ENCODE results near the gene ZNF571.

ZNF571 gene

DNA sequence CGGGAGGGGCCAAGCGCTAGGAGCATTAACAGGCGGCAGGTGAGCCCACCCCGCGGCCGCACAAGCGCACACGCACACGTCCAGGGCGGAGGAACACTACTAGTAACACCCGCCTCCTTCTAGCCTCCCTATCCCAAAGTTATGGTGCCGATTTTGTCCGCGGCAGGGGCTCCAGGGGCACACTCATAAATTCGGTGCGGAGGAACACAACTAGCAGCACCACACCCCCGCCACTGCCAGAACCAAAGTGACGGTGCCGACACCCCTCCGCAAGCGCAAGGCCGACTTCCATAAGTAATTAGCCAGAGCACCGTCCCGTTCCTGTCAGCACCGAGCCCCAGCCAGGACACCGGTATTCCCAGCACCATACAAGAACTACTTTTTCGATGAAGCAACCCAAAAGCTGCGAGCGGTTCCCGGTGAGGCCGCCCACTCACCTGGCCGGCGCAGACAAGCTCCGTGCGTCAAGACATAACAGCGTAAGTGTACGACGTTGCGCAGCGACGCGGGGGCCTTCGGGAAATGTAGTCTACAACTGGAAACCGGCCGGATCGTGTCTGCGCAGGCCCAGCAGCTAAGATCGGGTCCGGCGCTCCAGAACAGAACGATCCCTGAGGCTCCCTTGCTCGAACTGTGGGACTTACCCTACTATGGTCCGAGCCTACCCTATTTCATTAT is at the start of gene ZNF571, which contains the start of gene ZNF540:
ZNF571 (minus strand) TSS at position 489 of the 678 bp plus-strand sequence. CDS start 8,116 bp downstream, outside the sequence.
ZNF540 (plus strand) TSS at position 573 of the 678 bp plus-strand sequence. CDS start 3,572 bp downstream, outside the sequence.
- peak; percentile 83 for DNase-seq (ENCODE audit: low read depth)

DNA sequence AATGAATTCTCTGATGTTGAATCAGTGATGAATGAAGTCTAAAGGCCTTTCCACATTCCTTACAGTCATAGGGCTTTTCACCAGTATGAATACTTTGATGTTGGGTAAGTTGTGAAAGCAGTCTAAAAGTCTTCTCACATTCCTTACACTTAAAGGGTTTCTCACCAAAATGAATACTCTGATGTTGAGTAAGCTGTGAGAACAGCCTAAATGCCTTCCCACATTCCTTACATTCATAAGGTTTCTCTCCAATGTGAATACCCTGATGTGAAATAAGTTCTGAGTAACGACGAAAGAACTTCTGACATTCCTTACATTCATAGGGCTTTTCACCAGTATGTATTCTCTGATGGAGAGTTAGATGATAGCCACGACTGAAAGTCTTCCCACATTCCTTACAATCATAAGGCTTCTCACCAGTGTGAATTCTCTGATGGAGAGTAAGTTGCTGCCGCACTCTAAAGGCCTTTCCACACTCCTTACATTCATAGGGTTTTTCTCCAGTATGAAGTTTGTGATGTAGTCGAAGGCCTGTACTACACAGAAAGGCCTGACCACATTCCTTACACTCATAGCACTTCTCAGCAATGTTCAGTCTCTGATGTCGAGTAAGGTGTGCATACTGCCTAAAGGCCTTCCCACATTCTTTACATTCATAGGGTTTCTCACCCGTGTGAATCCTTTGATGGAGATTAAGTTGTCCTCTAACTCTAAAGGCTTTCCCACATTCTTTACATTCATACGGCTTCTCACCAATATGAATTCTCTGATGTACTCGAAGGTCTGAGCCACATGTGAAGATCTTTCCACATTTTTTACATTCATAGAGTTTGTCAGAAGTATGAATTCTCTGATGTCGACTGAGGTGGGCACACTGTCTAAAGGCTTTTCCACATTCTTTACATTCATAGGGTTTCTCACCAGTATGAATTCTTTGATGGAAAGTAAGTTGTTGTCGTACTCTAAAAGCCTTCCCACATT is 40.8 kb upstream of the ZNF571 start:
- DNase-seq (ENCODE audit: low read depth) = no peak

DNA sequence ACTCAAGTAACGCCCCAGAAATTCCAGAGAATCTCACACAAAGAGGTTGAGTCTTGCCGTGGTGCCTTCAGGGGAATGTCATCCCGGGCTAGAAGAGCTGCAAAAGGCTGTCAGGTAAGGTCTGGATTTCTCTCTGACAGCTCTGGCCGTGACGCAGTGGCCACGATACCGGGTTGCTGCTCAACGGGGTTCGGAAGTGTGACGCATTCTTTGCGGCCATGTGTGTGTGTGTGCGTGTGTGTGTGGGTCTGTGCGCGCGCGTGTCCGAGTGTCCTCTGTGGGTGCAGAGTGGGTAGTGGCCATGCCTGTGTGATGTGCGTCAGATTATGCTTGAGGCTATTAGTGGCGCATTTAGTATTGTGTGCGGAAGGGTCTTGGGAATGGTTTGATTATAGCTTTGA is 390 bp upstream of the ZNF571 start:
- DNase-seq (ENCODE audit: low read depth) = no peak

DNA sequence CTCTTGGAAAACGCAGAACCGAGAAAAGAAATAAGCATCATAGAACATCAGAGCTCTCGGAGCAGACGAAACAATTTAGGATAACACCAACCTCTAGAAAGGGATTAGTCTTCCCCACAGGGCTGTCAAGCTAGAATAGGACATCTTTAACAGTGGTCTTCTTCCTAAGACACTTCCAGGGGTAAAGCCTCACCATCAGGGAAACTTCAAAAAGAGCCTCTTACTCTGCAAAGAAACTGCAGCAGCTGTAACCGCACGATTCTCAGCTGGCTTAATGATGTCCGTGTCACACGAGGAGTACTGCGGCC is 642 bp downstream of the ZNF571 start:
- no peak for DNase-seq (ENCODE audit: low read depth)

DNA sequence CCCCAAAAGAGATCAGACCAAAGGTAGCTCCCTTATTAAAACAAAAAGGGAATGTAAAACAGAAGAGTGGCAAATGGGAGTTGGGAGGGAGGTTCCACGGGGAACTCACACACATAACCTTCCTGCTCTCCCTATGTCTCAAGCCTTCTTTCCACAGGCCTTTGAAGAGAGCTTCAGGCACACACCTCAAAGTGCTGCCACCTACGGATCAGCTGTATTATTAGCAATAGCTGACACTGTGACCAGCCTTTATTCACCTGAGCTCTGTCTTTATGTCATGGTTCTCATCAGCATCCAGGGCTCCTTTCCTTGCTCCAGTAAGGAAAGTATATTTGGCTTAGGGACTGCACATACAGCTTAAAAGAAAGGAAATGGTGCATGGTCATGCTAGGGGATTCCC is 11.3 kb downstream of the ZNF571 start:
- DNase-seq (ENCODE audit: low read depth) = no peak

DNA sequence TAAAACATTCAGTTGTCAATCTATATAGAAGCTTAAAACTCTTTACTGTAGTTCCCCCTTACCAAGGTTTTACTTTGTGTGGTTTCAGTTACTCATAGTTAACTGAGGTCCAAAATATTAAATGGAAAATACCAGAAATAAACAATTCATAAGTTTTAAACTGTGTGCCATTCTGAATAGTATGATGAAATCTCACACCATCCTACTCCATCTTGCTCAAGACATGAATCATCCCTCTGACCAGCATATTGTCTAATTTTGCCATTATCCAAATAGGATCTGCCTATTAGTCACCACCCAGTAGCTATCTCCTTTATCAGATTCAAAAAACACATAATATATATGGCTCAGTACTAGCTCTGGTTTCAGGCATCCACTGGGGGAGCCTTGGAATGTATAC is 22.4 kb downstream of the ZNF571 start:
- DNase-seq (ENCODE audit: low read depth) = no peak

DNA sequence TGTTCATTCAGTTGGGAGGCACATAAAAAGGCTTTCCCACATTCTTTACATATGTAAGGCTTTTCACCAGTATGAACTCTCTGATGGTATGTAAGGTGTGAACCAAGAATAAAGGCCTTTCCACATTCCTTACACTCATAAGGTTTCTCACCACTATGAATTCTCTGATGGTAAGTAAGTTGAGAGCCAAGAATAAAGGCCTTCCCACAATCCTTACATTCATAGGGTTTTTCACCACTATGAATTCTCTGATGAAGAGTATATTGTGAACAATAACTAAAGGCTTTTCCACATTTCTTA is 29.3 kb downstream of the ZNF571 start:
- DNase-seq (ENCODE audit: low read depth) = no peak

DNA sequence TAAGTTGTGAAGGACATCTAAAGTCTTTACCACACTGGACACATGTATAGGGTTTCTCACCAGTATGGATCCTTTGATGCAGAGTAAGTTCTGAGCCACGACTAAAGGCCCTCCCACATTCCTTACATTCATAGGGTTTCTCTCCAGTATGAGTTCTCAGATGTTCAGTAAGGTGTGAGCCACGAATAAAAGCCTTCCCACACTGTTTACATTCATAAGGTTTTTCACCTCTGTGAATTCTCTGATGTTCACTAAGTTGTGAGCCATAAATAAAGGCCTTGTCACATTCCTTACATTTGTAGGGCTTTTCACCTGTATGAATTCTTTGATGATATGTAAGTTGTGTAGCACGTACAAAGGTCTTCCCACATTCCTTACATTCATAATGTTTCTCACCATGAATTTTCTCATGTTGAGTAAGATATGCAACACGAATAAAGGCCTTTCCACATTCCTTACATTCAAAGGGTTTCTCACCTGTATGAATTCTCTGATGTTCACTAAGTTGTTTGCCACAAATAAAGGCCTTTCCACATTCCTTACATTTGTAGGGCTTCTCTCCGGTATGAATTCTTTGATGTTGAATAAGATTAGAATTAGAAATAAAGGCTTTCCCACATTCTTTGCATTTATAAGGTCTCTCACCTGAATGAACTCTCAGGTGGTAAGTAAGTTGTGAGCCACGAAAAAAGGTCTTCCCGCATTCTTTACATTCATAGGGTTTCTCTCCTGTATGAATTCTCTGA is 29.8 kb downstream of the ZNF571 start:
- DNase-seq (ENCODE audit: low read depth) = no peak

DNA sequence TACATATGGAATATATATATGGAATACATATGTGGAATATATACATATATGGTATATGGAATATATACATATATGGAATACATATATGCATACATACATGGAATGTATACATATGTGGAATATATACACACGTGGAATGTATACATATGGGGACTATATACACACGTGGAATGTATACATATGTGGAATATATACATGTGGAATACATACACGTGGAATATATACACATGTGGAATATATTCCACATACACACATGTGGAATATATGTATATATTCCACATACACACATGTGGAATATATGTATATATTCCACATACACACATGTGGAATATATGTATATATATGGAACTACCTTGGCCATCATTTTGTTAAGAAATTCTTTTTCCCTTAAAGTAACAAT is 31.1 kb downstream of the ZNF571 start:
- DNase-seq (ENCODE audit: low read depth) = no peak

DNA sequence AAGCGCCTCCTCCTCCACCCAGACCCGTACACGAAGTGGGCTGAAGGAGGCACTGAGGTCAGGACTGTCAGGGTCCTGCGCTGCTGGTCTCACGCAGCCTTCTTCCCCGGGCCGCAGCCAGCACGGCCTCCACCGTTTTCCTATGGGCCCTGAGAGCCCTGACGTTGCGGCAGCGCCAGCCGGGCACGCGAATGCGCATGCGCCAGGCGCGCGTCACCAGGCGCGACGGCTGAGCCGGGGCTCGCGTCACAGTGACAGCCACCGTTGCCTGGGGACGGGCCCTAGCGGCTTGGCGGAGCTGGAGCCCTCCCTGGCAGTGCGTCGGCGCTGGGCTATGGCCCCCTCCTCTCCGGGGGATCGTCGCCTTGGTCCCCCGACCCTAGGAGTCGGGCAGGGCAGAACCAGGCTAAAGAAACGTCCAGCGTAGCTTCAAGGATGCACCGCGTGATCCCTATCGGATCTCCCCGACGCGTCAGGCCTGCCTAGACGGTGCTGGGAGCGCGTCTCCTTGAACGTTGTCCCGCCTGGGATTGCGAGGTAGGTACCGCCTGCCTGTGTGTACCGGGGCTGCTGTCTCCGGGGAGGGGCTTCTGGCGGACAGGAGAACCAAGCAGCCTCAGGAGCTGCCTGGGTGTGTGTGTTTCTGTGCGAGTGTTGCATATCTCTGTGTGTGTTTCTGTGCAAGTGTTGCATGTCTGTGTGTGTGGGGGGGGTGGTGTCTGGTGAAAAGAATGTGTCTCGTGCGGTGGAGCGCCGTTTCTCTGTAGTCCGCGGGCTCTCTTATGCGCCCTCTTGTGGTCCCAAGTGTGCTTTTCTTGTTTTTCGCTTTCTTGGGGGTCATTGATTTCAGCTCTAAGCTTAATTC is 43.2 kb downstream of the ZNF571 start:
- peak; percentile 47 for DNase-seq (ENCODE audit: low read depth)

DNA sequence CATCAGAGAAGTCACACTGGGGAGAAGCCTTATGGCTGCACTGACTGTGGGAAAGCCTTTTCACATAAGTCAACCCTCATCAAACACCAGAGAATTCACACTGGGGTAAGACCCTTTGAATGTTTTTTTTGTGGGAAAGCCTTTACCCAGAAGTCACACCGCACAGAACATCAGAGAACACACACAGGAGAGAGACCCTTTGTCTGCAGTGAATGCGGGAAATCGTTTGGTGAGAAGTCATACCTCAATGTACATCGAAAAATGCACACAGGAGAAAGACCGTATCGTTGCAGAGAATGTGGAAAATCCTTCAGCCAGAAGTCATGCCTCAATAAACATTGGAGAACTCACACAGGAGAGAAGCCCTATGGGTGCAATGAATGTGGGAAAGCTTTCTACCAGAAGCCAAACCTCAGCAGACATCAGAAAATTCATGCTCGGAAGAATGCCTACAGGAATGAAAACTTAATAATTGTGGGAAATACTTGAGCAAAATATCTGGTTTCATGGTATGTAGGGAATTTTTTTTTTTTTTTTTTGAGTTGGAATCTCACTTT is 57.1 kb downstream of the ZNF571 start:
- no peak for DNase-seq (ENCODE audit: low read depth)

DNA sequence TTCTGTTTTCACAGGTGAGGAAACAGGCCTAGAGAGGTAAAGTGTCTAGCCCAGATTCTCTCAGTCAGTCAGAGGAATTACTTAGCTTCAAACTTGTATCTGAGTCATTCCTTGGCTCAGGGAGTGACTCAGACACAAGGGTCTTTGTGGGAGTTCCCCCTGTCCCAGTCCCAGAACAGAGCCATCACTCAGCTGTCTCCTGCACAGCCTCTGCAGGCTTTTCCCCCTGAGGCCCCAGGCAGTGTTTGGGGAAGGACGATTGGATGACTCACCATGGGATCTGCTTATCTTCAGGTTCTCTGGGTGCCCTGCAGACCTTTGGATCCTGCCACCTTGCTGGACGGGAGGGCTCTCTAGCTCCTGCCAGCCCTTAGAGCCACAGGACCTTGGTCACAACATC is 74.7 kb downstream of the ZNF571 start:
- DNase-seq (ENCODE audit: low read depth) = no peak
